ENCODE results near the gene SERGEF. TPM values are rescaled to one million over a fixed set of nuclear protein-coding genes. Genes with fewer than 3 reads are reported as not detected.

The SERGEF gene
- 46.4 TPM for total RNA-seq

GRCh38 chr11:18012906-18013781 lies at the start of gene SERGEF:
Gene SERGEF (minus strand): TSS chr11:18013047. CDS start chr11:18013010, 37 bp downstream.
- DNase-seq (ENCODE audit: low spot score) = peak; percentile 95

GRCh38 chr11:18061351-18061750 lies 48.5 kb upstream of the SERGEF start:
- DNase-seq (ENCODE audit: low spot score) = no peak

- DNase-seq (ENCODE audit: low spot score) = no peak
Measured at GRCh38 chr11:18056561-18057181, 43.8 kb upstream of the SERGEF start.

- DNase-seq (ENCODE audit: low spot score) = no peak
Measured at GRCh38 chr11:18054511-18055103, 41.8 kb upstream of the SERGEF start.

GRCh38 chr11:18050848-18051247 lies 38.0 kb upstream of the SERGEF start:
- DNase-seq (ENCODE audit: low spot score) = no peak

- DNase-seq (ENCODE audit: low spot score) = no peak
Measured at GRCh38 chr11:18046116-18046777, 33.4 kb upstream of the SERGEF start, which contains the start of gene TPH1. Gene TPH1 (minus strand): TSS chr11:18046269. CDS start chr11:18040762, 5,507 bp downstream.

GRCh38 chr11:18036456-18036855 lies 23.6 kb upstream of the SERGEF start:
- no peak for DNase-seq (ENCODE audit: low spot score)

- DNase-seq (ENCODE audit: low spot score) = no peak
Measured at GRCh38 chr11:18027475-18027874, 14.6 kb upstream of the SERGEF start.

GRCh38 chr11:18022419-18022818 lies 9.6 kb upstream of the SERGEF start:
- DNase-seq (ENCODE audit: low spot score) = no peak

GRCh38 chr11:18019650-18020049 lies 6.8 kb upstream of the SERGEF start:
- DNase-seq (ENCODE audit: low spot score) = no peak

- DNase-seq (ENCODE audit: low spot score) = no peak
Measured at GRCh38 chr11:18016789-18017188, 3.9 kb upstream of the SERGEF start.

- DNase-seq (ENCODE audit: low spot score) = no peak
Measured at GRCh38 chr11:18014876-18015275, 2.0 kb upstream of the SERGEF start.

GRCh38 chr11:18013790-18014507 lies 1.1 kb upstream of the SERGEF start:
- DNase-seq (ENCODE audit: low spot score) = no peak

- DNase-seq (ENCODE audit: low spot score) = no peak
Measured at GRCh38 chr11:18012122-18012905, 533 bp downstream of the SERGEF start.

GRCh38 chr11:18011633-18012032 lies 1.2 kb downstream of the SERGEF start:
- no peak for DNase-seq (ENCODE audit: low spot score)

- no peak for DNase-seq (ENCODE audit: low spot score)
Measured at GRCh38 chr11:18010977-18011586, 1.8 kb downstream of the SERGEF start.

- no peak for DNase-seq (ENCODE audit: low spot score)
Measured at GRCh38 chr11:18010121-18010670, 2.7 kb downstream of the SERGEF start.

- DNase-seq (ENCODE audit: low spot score) = no peak
Measured at GRCh38 chr11:18005376-18006129, 7.3 kb downstream of the SERGEF start.

GRCh38 chr11:18001191-18001590 lies 11.7 kb downstream of the SERGEF start:
- no peak for DNase-seq (ENCODE audit: low spot score)
